Measurements from ENCODE around the gene STUM. TPM values are rescaled to one million over a fixed set of nuclear protein-coding genes. Genes with fewer than 3 reads are reported as not detected.

Gene STUM
- total RNA-seq, 1 donor from 2014 or later, result not detected

GRCh38 chr1:226541631-226542622 is 6.6 kb upstream of the STUM start:
- Mint-ChIP-seq H3K9me3 (no peaks in the 10 kb centered on the region), H3K27ac (no peak overlapping the region), H3K4me1 (ENCODE audit: low read depth) (no peaks in the 10 kb centered on the region), H3K27me3 (ENCODE audit: insufficient read depth) (peaks cover 34% of the 10 kb centered on the region), H3K36me3 (ENCODE audit: low read depth) (no peaks in the 10 kb centered on the region), H3K4me3 (no peak overlapping the region)
- intact Hi-C loops (cut with micrococcal nuclease), result no loop called here
- no peak for DNase-seq (ENCODE audit: low spot score)

DNA sequence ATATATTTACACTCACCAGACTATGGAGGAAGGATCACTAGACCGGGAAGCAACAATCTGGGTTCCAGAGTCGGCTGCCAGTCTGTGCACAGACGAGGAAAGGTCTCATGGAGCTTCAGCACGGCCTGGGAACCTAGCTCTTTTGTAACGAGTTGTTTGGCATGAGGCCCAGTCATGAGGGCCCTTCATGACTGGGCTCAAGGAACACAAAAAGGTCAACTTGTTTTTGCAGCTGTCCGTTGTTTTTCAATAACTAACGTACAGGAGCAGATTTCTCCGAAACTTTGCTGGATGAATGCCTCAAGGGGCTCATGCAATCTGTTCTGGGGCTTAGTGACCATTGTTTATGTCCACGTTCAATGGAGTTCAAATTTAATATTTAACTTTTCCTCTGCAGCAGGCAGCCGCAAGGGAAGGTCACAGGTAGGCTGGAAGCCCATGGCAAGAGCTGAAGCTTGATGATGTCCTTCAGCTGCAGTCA is 5.9 kb upstream of the STUM start:
- Mint-ChIP-seq H3K4me3 (no peak overlapping the region), H3K36me3 (ENCODE audit: low read depth) (no peaks in the 10 kb centered on the region), H3K27ac (no peak overlapping the region), H3K4me1 (ENCODE audit: low read depth) (no peaks in the 10 kb centered on the region), H3K27me3 (ENCODE audit: insufficient read depth) (peaks cover 38% of the 10 kb centered on the region), H3K9me3 (no peaks in the 10 kb centered on the region)
- no peak for DNase-seq (ENCODE audit: low spot score)
- intact Hi-C loops (cut with micrococcal nuclease), result no loop called here

- Mint-ChIP-seq H3K27ac (no peak overlapping the region), H3K27me3 (ENCODE audit: insufficient read depth) (peaks cover 60% of the 10 kb centered on the region), H3K36me3 (ENCODE audit: low read depth) (no peaks in the 10 kb centered on the region), H3K4me1 (ENCODE audit: low read depth) (peaks cover 5% of the 10 kb centered on the region), H3K9me3 (no peaks in the 10 kb centered on the region), H3K4me3 (no peak overlapping the region)
- DNase-seq (ENCODE audit: low spot score), result no peak
- intact Hi-C loops (cut with micrococcal nuclease), result loop anchor here (5.0 kb wide), 2 partner anchors 61 to 191 kb away; partner anchors contain the start of gene ITPKB
These were observed 2.5 kb upstream of the STUM start for GRCh38 chr1:226545836-226546596.

DNA sequence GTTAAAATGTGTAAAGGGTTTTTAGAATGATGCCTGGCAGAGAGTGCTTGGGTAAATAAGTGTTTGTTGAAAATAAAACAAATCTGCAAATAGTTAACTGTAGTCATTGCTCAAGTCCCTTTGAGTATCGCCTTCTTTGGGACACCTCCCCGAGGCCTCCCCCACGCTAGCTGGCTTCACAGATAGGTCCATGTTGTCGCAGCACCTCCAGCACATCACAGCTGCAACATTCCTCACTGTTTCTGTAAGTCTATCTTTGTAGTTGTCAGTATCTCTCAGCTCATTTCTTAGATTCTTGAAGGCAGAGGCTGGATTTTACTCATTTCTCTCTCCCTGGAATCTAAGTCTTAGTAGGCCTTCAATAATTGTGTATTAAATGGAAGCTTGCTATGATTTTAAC is 1.6 kb upstream of the STUM start:
- intact Hi-C loops (cut with micrococcal nuclease), result loop anchor here (1.0 to 5.0 kb wide), 3 partner anchors 60 to 281 kb away; partner anchors contain the start of gene ITPKB
- H3K4me3 Mint-ChIP-seq, result no peak overlapping the region
- H3K4me1 Mint-ChIP-seq (ENCODE audit: low read depth), result peaks cover 5% of the 10 kb centered on the region
- H3K27ac Mint-ChIP-seq, result no peak overlapping the region
- H3K27me3 Mint-ChIP-seq (ENCODE audit: insufficient read depth), result peaks cover 69% of the 10 kb centered on the region
- H3K9me3 Mint-ChIP-seq, result no peaks in the 10 kb centered on the region
- no peaks in the 10 kb centered on the region for H3K36me3 Mint-ChIP-seq (ENCODE audit: low read depth)
- DNase-seq (ENCODE audit: low spot score), result no peak

- peaks cover 73% of the 10 kb centered on the region for H3K27me3 Mint-ChIP-seq (ENCODE audit: insufficient read depth)
- H3K27ac Mint-ChIP-seq, result no peak overlapping the region
- intact Hi-C loops (cut with micrococcal nuclease), result loop anchor here (1.0 to 5.0 kb wide), 3 partner anchors 60 to 281 kb away; partner anchors contain the start of gene ITPKB
- no peaks in the 10 kb centered on the region for H3K36me3 Mint-ChIP-seq (ENCODE audit: low read depth)
- no peaks in the 10 kb centered on the region for H3K9me3 Mint-ChIP-seq
- no peak overlapping the region for H3K4me3 Mint-ChIP-seq
- H3K4me1 Mint-ChIP-seq (ENCODE audit: low read depth), result peaks cover 5% of the 10 kb centered on the region
- peak; percentile 11 for DNase-seq (ENCODE audit: low spot score)
These were observed 791 bp upstream of the STUM start for GRCh38 chr1:226547754-226548191.

GRCh38 chr1:226549094-226549936 is 751 bp downstream of the STUM start:
- no peaks in the 10 kb centered on the region for H3K9me3 Mint-ChIP-seq
- no peaks in the 10 kb centered on the region for H3K36me3 Mint-ChIP-seq (ENCODE audit: low read depth)
- no peak overlapping the region for H3K27ac Mint-ChIP-seq
- H3K4me3 Mint-ChIP-seq, result no peak overlapping the region
- peaks cover 5% of the 10 kb centered on the region for H3K4me1 Mint-ChIP-seq (ENCODE audit: low read depth)
- intact Hi-C loops (cut with micrococcal nuclease), result loop anchor here (5.0 kb wide), 2 partner anchors 58 to 188 kb away; partner anchors contain the start of gene ITPKB
- peaks cover 80% of the 10 kb centered on the region for H3K27me3 Mint-ChIP-seq (ENCODE audit: insufficient read depth)
- DNase-seq (ENCODE audit: low spot score), result no peak

DNA sequence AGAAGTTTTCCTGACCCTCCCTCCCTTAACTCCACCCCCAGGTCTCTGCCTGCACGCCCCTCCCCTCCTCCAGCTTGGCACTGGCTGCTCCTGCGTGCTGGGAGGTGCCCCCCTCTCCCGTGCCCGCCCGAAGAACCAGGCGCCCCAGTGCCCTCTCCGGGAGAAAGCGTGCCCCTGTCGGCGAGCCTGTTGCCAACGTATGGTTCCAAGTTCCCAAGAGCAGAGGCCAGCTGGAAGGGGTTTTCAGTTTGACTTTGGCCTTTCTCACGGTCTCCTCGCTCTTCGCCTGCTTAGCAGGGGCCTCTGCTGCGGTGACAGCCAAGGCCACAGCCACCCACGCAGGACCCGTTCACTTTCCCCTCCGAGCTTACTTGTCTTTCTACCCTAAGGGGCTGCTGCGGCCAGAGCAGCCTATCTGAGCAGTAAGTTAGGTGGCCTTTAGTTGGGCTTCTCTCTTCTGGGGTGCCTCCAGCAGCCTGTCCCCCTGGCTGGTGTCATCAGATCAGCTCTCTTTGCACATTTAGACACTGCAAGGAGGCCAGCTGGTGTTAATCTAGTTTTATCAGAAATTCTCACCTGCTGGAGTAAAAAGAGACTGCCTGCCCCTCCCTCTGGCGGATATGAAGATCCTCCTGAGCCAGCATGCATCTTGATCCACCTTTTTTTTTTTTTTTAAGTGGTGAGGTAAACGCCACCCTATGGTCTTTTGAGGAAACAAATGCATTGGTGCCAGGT is 1.5 kb downstream of the STUM start:
- Mint-ChIP-seq H3K9me3 (no peaks in the 10 kb centered on the region), H3K4me3 (peak overlapping the region; percentile 54), H3K36me3 (ENCODE audit: low read depth) (no peaks in the 10 kb centered on the region), H3K27me3 (ENCODE audit: insufficient read depth) (peaks cover 81% of the 10 kb centered on the region), H3K4me1 (ENCODE audit: low read depth) (peaks cover 5% of the 10 kb centered on the region), H3K27ac (no peak overlapping the region)
- intact Hi-C loops (cut with micrococcal nuclease), result loop anchor here (2.0 to 5.0 kb wide), 4 partner anchors 57 to 187 kb away; partner anchors contain the start of gene ITPKB
- no peak for DNase-seq (ENCODE audit: low spot score)

DNA sequence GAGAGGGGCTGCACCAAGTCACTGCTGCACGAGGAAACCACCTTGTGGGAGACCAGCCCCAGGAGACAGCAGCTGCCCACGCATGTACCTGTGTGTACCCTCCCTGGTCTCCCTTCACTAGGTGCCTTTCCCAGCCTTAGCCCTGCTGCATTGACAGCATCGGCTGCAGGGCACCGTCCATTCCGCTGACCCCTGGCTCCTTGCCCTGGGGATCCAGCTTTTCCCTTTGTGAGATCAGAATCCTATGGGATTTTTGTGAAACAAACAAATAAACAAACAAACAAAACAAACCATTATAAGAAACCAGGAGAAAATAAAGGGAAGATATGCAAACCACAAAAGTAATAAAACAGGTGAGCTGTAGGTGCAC is 2.1 kb downstream of the STUM start:
- no peak for DNase-seq (ENCODE audit: low spot score)
- no peak overlapping the region for H3K27ac Mint-ChIP-seq
- peaks cover 5% of the 10 kb centered on the region for H3K4me1 Mint-ChIP-seq (ENCODE audit: low read depth)
- H3K9me3 Mint-ChIP-seq, result no peaks in the 10 kb centered on the region
- peaks cover 81% of the 10 kb centered on the region for H3K27me3 Mint-ChIP-seq (ENCODE audit: insufficient read depth)
- no peaks in the 10 kb centered on the region for H3K36me3 Mint-ChIP-seq (ENCODE audit: low read depth)
- intact Hi-C loops (cut with micrococcal nuclease), result loop anchor here (2.0 to 5.0 kb wide), 2 partner anchors 103 to 126 kb away; no protein-coding TSS in a partner anchor
- H3K4me3 Mint-ChIP-seq, result no peak overlapping the region

GRCh38 chr1:226551299-226551698 is 2.7 kb downstream of the STUM start:
- no peaks in the 10 kb centered on the region for H3K9me3 Mint-ChIP-seq
- no peaks in the 10 kb centered on the region for H3K36me3 Mint-ChIP-seq (ENCODE audit: low read depth)
- intact Hi-C loops (cut with micrococcal nuclease), result loop anchor here (2.0 to 5.0 kb wide), 2 partner anchors 104 to 126 kb away; no protein-coding TSS in a partner anchor
- DNase-seq (ENCODE audit: low spot score), result no peak
- H3K4me3 Mint-ChIP-seq, result no peak overlapping the region
- H3K27ac Mint-ChIP-seq, result no peak overlapping the region
- peaks cover 5% of the 10 kb centered on the region for H3K4me1 Mint-ChIP-seq (ENCODE audit: low read depth)
- peaks cover 75% of the 10 kb centered on the region for H3K27me3 Mint-ChIP-seq (ENCODE audit: insufficient read depth)

- Mint-ChIP-seq H3K27ac (no peak overlapping the region), H3K4me1 (ENCODE audit: low read depth) (peaks cover 5% of the 10 kb centered on the region), H3K27me3 (ENCODE audit: insufficient read depth) (peaks cover 67% of the 10 kb centered on the region), H3K9me3 (no peaks in the 10 kb centered on the region), H3K36me3 (ENCODE audit: low read depth) (no peaks in the 10 kb centered on the region), H3K4me3 (no peak overlapping the region)
- DNase-seq (ENCODE audit: low spot score), result no peak
- intact Hi-C loops (cut with micrococcal nuclease), result loop anchor here (5.0 kb wide), 1 partner anchor 105 kb away; no protein-coding TSS in a partner anchor
These were observed 3.5 kb downstream of the STUM start for GRCh38 chr1:226552061-226552460.

- Mint-ChIP-seq H3K36me3 (ENCODE audit: low read depth) (no peaks in the 10 kb centered on the region), H3K27me3 (ENCODE audit: insufficient read depth) (peaks cover 57% of the 10 kb centered on the region), H3K4me1 (ENCODE audit: low read depth) (peaks cover 5% of the 10 kb centered on the region), H3K4me3 (no peak overlapping the region), H3K9me3 (no peaks in the 10 kb centered on the region), H3K27ac (no peak overlapping the region)
- intact Hi-C loops (cut with micrococcal nuclease), result loop anchor here (5.0 kb wide), 1 partner anchor 106 kb away; no protein-coding TSS in a partner anchor
- DNase-seq (ENCODE audit: low spot score), result no peak
These were observed 4.8 kb downstream of the STUM start for GRCh38 chr1:226553266-226553923.

Measured in activated T-helper 1 cell treated with anti-CD3 and anti-CD28 coated beads, Interleukin-12 subunit alpha, Interleukin-12 subunit beta, Interleukin-2, Interleukin-4 antibody, amounts not matched to agents 30 ng/mL and 10 ng/mL and 1 ng/mL, durations not matched to agents 14 hours and 24 hours and 36 hours (primary cell).